H9 (cell line): ENCODE data around the gene CRY1. TPM values are rescaled to one million over a fixed set of nuclear protein-coding genes. Genes with fewer than 3 reads are reported as not detected.

Experiments used
- DNase-seq: peaks from one replicate; pipeline ENCODE4 v3.0.0-alpha.2; 2017
- H2AFZ ChIP-seq: one replicate; pipeline ENCODE4 v1.6.1; 2013; ENCODE audit warnings: mild to moderate bottlenecking, low read length, control low read depth, moderate library complexity
- H2AK5ac ChIP-seq: 2 replicates; pipeline ENCODE4 v1.6.1; 2013; ENCODE audit warnings: low read length, control low read depth, mixed read lengths; ENCODE audit not compliant: insufficient read length
- H2BK120ac ChIP-seq: one replicate; pipeline ENCODE4 v1.6.1; 2013; ENCODE audit warnings: low read depth, mild to moderate bottlenecking, low read length, control low read depth, inconsistent platforms; ENCODE audit not compliant: poor library complexity, severe bottlenecking
- H2BK12ac ChIP-seq: 2 replicates; pipeline ENCODE4 v1.6.1; 2013; ENCODE audit warnings: low read length, control low read depth, mixed read lengths, low read depth; ENCODE audit not compliant: insufficient read length
- H2BK15ac ChIP-seq: 2 replicates; pipeline ENCODE4 v1.6.1; 2013; ENCODE audit warnings: low read depth, low read length, control low read depth
- H2BK20ac ChIP-seq: one replicate; pipeline ENCODE4 v1.6.1; 2013; ENCODE audit warnings: low read depth, mild to moderate bottlenecking, low read length, control low read depth, inconsistent platforms; ENCODE audit not compliant: poor library complexity, severe bottlenecking
- H2BK5ac ChIP-seq: 2 replicates; pipeline ENCODE4 v1.6.1; 2013; ENCODE audit warnings: low read length, control low read depth, mixed read lengths; ENCODE audit not compliant: insufficient read length
- H3K14ac ChIP-seq: 2 replicates; pipeline ENCODE4 v1.6.1; 2013; ENCODE audit warnings: low read length, control low read depth; ENCODE audit not compliant: insufficient read depth
- H3K18ac ChIP-seq: 2 replicates; pipeline ENCODE4 v1.6.1; 2013; ENCODE audit warnings: low read depth, mild to moderate bottlenecking, mixed read lengths, low read length, control low read depth; ENCODE audit not compliant: insufficient read length
- H3K23ac ChIP-seq: 2 replicates; pipeline ENCODE4 v1.6.1; 2013; ENCODE audit warnings: low read length, control low read depth, mixed read lengths, low read depth; ENCODE audit not compliant: insufficient read length
- H3K23me2 ChIP-seq: 2 replicates; pipeline ENCODE4 v1.6.1; 2013; ENCODE audit warnings: low read depth, mild to moderate bottlenecking, mixed read lengths, low read length, control low read depth; ENCODE audit not compliant: insufficient read length, poor library complexity, severe bottlenecking
- H3K27ac ChIP-seq: 2 replicates; pipeline ENCODE4 v1.5.1; 2013; ENCODE audit warnings: low read length, control low read depth, mixed read lengths, low read depth; ENCODE audit not compliant: insufficient read length
- H3K27me3 ChIP-seq: 2 replicates; pipeline ENCODE4 v1.6.1; 2013; ENCODE audit warnings: low read length, control low read depth, inconsistent platforms; ENCODE audit not compliant: insufficient read depth
- H3K4ac ChIP-seq: 2 replicates; pipeline ENCODE4 v1.6.1; 2013; ENCODE audit warnings: low read depth, mild to moderate bottlenecking, control low read depth, inconsistent platforms, low read length, moderate library complexity
- H3K4me1 ChIP-seq: 2 replicates; pipeline ENCODE4 v1.6.1; 2013; ENCODE audit warnings: low read length, control low read depth, inconsistent platforms; ENCODE audit not compliant: insufficient read depth
- H3K4me2 ChIP-seq: 2 replicates; pipeline ENCODE4 v1.6.1; 2013; ENCODE audit warnings: low read length, control low read depth, mixed read lengths; ENCODE audit not compliant: insufficient read length, insufficient read depth
- H3K56ac ChIP-seq: 2 replicates; pipeline ENCODE4 v1.6.1; 2013; ENCODE audit warnings: low read depth, mild to moderate bottlenecking, mixed read lengths, low read length, control low read depth; ENCODE audit not compliant: insufficient read length
- H3K79me1 ChIP-seq: 2 replicates; pipeline ENCODE4 v1.6.1; 2013; ENCODE audit warnings: low read depth, mild to moderate bottlenecking, moderate library complexity, low read length, control low read depth, inconsistent platforms; ENCODE audit not compliant: insufficient read depth, poor library complexity, severe bottlenecking
- H3K79me2 ChIP-seq: 2 replicates; pipeline ENCODE4 v1.6.1; 2013; ENCODE audit warnings: low read length, control low read depth, inconsistent platforms; ENCODE audit not compliant: insufficient read depth
- H3K9ac ChIP-seq: 2 replicates; pipeline ENCODE4 v1.6.1; 2013; ENCODE audit warnings: low read length, control low read depth, mixed read lengths; ENCODE audit not compliant: insufficient read length; ENCODE audit errors: extremely low read depth
- H3K9me3 ChIP-seq: one replicate; pipeline ENCODE4 v1.6.1; 2013; ENCODE audit warnings: low read depth, low read length, inconsistent platforms; ENCODE audit not compliant: control insufficient read depth
- H3T11ph ChIP-seq: one replicate; pipeline ENCODE4 v1.6.1; 2013; ENCODE audit warnings: mild to moderate bottlenecking, low read length, control low read depth, inconsistent platforms
- H4K20me1 ChIP-seq: one replicate; pipeline ENCODE4 v1.6.1; 2013; ENCODE audit not compliant: control insufficient read depth, insufficient read length, insufficient read depth
- H4K5ac ChIP-seq: 2 replicates; pipeline ENCODE4 v1.6.1; 2013; ENCODE audit warnings: low read depth, mild to moderate bottlenecking, mixed read lengths, low read length, control low read depth; ENCODE audit not compliant: insufficient read length
- H4K8ac ChIP-seq: replicated peaks from 2 replicates; pipeline ENCODE4 v1.6.1; 2013; ENCODE audit warnings: low read length, control low read depth, mixed read lengths, low read depth; ENCODE audit not compliant: insufficient read length
- H4K91ac ChIP-seq: 2 replicates; pipeline ENCODE4 v1.6.1; 2013; ENCODE audit warnings: low read depth, mild to moderate bottlenecking, moderate library complexity, mixed read lengths, low read length, control low read depth; ENCODE audit not compliant: insufficient read length
- H3K27ac Mint-ChIP-seq, 3 experiments: 2 replicates in 2 of 3; 3 replicates in 1 of 3; pipeline ENCODE4 v1.8.0; 2020 to 2021; ENCODE audit warnings: mixed read lengths in 3 of 3, mild to moderate bottlenecking in 1 of 3, moderate library complexity in 1 of 3
- H3K27me3 Mint-ChIP-seq: 2 replicates; pipeline ENCODE4 v1.8.0; 2021; ENCODE audit warnings: low read depth, mild to moderate bottlenecking, moderate library complexity, mixed read lengths
- H3K36me3 Mint-ChIP-seq, 3 experiments: 2 replicates in 2 of 3; 3 replicates in 1 of 3; pipeline ENCODE4 v1.8.0; 2020 to 2021; ENCODE audit warnings: low read depth in 3 of 3, mixed read lengths in 3 of 3; ENCODE audit not compliant: insufficient read depth in 1 of 3
- H3K4me1 Mint-ChIP-seq, 2 experiments: 2 replicates each; pipeline ENCODE4 v1.8.0; 2020; ENCODE audit warnings: mixed read lengths in 2 of 2
- H3K4me3 Mint-ChIP-seq, 2 experiments: 2 replicates in 1 of 2; 3 replicates in 1 of 2; pipeline ENCODE4 v1.8.0; 2020 to 2021; ENCODE audit warnings: mild to moderate bottlenecking in 2 of 2, mixed read lengths in 2 of 2, moderate library complexity in 1 of 2
- H3K9me3 Mint-ChIP-seq, 2 experiments: 2 replicates in 1 of 2; 3 replicates in 1 of 2; pipeline ENCODE4 v1.8.0; 2020; ENCODE audit warnings: mild to moderate bottlenecking in 2 of 2, mixed read lengths in 2 of 2, moderate library complexity in 1 of 2
- CTCF ChIP-seq: fragments of 200-600 bp; sonication (generic); conservative IDR thresholded peaks from 3 replicates; pipeline ENCODE4 v1.8.0; 2021; ENCODE audit warnings: antibody characterized with exemption, mild to moderate bottlenecking
- WGBS: extraction: QIAGEN DNeasy Blood & Tissue Kit; methylation state at CpG from one replicate; pipeline ENCODE4 v1.1.7; 2013; ENCODE audit warnings: missing lambda C conversion rate, low lambda C conversion rate, mixed read lengths; ENCODE audit not compliant: insufficient read length; ENCODE audit errors: extremely low coverage; 5-methylcytosine and 5-hydroxymethylcytosine counted together
- total RNA-seq: library from RNA; stranded (reverse); gene quantifications from 2 replicates; pipeline ENCODE4 v1.2.1, GENCODE V29; 2021

Gene CRY1
- total RNA-seq, 1 experiment from 2014 or later, result 23.5 TPM

- no peak for TF ChIP-seq CTCF
- DNase-seq, result no peak
- no peak overlapping the region for H3K23ac ChIP-seq
- WGBS, result no CpG with 5 or more reads among the region's 4 CpGs
- no peak overlapping the region for H4K8ac ChIP-seq
- H2BK120ac ChIP-seq, result no peak overlapping the region
- no peak overlapping the region for H2AK5ac ChIP-seq
- no peaks in the 10 kb centered on the region for H3K9me3 Mint-ChIP-seq
- no peaks in the 10 kb centered on the region for H3K79me1 ChIP-seq
- H3K27me3 ChIP-seq, result no peaks in the 10 kb centered on the region
- H3K36me3 Mint-ChIP-seq, result peaks cover 1 to 7% (median 4%) of the 10 kb centered on the region in 3 experiments; a peak in 3 of 7 replicates
- no peak overlapping the region for H3K27ac Mint-ChIP-seq
- no peak overlapping the region for H2BK12ac ChIP-seq
- H3K9ac ChIP-seq, result no peak overlapping the region
- H3K9me3 ChIP-seq, result no peaks in the 10 kb centered on the region
- no peak overlapping the region for H3K14ac ChIP-seq
- H4K91ac ChIP-seq, result no peak overlapping the region
- H3K18ac ChIP-seq, result no peak overlapping the region
- H3K56ac ChIP-seq, result no peak overlapping the region
- H2BK15ac ChIP-seq, result no peak overlapping the region
- no peaks in the 10 kb centered on the region for H3K23me2 ChIP-seq
- H2AFZ ChIP-seq, result no peak overlapping the region
- no peaks in the 10 kb centered on the region for H4K20me1 ChIP-seq
- H4K5ac ChIP-seq, result no peak overlapping the region
- no peak overlapping the region for H3K4me3 Mint-ChIP-seq
- H3K4me1 Mint-ChIP-seq, result no peaks in the 10 kb centered on the region
- no peak overlapping the region for H3K4ac ChIP-seq
- H2BK5ac ChIP-seq, result no peak overlapping the region
- no peaks in the 10 kb centered on the region for H3K27me3 Mint-ChIP-seq
- H3K79me2 ChIP-seq, result no peaks in the 10 kb centered on the region
- H3K27ac ChIP-seq, result no peak overlapping the region
- H3K4me1 ChIP-seq, result no peaks in the 10 kb centered on the region
- no peak overlapping the region for H3T11ph ChIP-seq
- H3K4me2 ChIP-seq, result no peak overlapping the region
- no peak overlapping the region for H2BK20ac ChIP-seq
These were observed 76.3 kb downstream of the CRY1 start for GRCh38 chr12:107017042-107017441.
